Thyroid gland (tissue), 4 donors: Measurements from ENCODE around the gene SH2D3C. TPM values are rescaled to one million over a fixed set of nuclear protein-coding genes. Genes with fewer than 3 reads are reported as not detected.

Experiments used
- DNase-seq, 2 donors: peaks; one replicate each; pipeline ENCODE4 v3.0.0-alpha.2; 2019
- H3K27ac ChIP-seq, 3 donors: fragments of 200-600 bp; sonication (generic); 1 replicate in 2 of 3; 2 replicates in 1 of 3; pipeline ENCODE4 v1.5.1; 2016 to 2019; ENCODE audit warnings: mild to moderate bottlenecking in 1 of 3, moderate library complexity in 1 of 3
- H3K27me3 ChIP-seq: fragments of 200-600 bp; sonication (generic); one replicate; pipeline ENCODE4 v1.5.1; 2019
- H3K36me3 ChIP-seq, 2 donors: fragments of 200-600 bp; sonication (generic); one replicate each; pipeline ENCODE4 v1.5.1; 2016 to 2019
- H3K4me1 ChIP-seq, 2 donors: fragments of 200-600 bp; sonication (generic); one replicate each; pipeline ENCODE4 v1.5.1; 2017 to 2019
- H3K4me3 ChIP-seq, 3 donors: fragments of 200-600 bp; sonication (generic); replicated peaks in 1 of 3; 1 replicate in 2 of 3; 2 replicates in 1 of 3; pipeline ENCODE4 v1.5.1; 2016; ENCODE audit warnings: mild to moderate bottlenecking in 1 of 3
- H3K9me3 ChIP-seq: fragments of 200-600 bp; sonication (generic); one replicate; pipeline ENCODE4 v1.5.1; 2017
- POLR2A ChIP-seq, 2 donors: fragments of 450-650 bp; IDR thresholded peaks; one replicate each; pipeline ENCODE4 v1.6.1; 2017; ENCODE audit warnings: antibody characterized with exemption in 2 of 2, mild to moderate bottlenecking in 2 of 2, moderate library complexity in 1 of 2
- WGBS, 2 donors: methylation state at CpG; one replicate each; pipeline ENCODE4 v1.1.5; 2017; 5-methylcytosine and 5-hydroxymethylcytosine counted together
- intact Hi-C: fragments of 100-400 bp; cut with DNase I; formaldehyde crosslinking; loops from one replicate; pipeline ENCODE4 v1.15.1; 2023
- total RNA-seq, 4 donors: library from RNA; depleted of rRNA; stranded (reverse); fragments of >200 nt; gene quantifications; one replicate each; pipeline ENCODE4 v1.2.3, GENCODE V29; 2016
- TF ChIP-seq, protein P1 (sequence below), 6 experiments: fragments of 200-600 bp in 3 of 6; fragments of 450-650 bp in 3 of 6; sonication (generic) in 3 of 6; IDR thresholded peaks; one replicate each; pipeline ENCODE4 v1.5.1; 2016 to 2019; ENCODE audit warnings: antibody characterized with exemption in 6 of 6, mild to moderate bottlenecking in 2 of 6, inconsistent platforms in 1 of 6, moderate library complexity in 1 of 6

Gene SH2D3C
- total RNA-seq, 4 donors from 2014 or later = 10.0 to 24.9 (median 18.2) TPM

DNA sequence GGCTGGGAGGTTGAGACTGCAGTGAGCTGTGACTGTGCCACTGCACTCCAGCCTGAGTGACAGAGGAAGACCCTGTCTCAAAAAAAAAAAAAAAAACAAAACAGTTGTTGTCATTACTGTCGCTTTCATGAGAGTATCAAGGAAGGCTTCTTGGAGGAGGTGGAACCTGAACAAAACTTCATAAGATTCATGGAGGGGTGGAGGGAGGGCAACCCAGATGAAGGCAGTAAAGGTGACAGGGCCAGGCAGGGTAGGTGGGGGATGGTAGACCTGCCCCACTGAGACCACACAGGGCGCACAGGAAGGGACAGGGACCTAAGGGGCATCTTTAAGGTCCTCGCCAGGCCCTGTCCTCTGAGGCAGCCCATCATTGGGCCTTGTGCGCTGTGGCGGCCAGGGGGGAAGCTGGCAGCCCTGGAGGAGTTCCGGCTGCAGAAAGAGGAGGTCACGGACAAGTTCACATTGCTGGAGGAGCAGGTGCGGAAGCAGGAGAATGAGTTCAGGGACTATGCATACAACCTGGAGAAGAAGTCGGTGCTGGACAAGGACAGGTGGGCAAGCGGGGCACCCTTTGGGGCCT is 68.2 kb downstream of the SH2D3C start:
- H3K4me3 ChIP-seq = no peak overlapping the region
- H3K36me3 ChIP-seq = no peaks in the 10 kb centered on the region
- DNase-seq = no peak
- WGBS, 2 donors = 95 to 96% methylated on average over 9 to 10 of the region's 10 CpGs
- TF ChIP-seq, protein P1, sequence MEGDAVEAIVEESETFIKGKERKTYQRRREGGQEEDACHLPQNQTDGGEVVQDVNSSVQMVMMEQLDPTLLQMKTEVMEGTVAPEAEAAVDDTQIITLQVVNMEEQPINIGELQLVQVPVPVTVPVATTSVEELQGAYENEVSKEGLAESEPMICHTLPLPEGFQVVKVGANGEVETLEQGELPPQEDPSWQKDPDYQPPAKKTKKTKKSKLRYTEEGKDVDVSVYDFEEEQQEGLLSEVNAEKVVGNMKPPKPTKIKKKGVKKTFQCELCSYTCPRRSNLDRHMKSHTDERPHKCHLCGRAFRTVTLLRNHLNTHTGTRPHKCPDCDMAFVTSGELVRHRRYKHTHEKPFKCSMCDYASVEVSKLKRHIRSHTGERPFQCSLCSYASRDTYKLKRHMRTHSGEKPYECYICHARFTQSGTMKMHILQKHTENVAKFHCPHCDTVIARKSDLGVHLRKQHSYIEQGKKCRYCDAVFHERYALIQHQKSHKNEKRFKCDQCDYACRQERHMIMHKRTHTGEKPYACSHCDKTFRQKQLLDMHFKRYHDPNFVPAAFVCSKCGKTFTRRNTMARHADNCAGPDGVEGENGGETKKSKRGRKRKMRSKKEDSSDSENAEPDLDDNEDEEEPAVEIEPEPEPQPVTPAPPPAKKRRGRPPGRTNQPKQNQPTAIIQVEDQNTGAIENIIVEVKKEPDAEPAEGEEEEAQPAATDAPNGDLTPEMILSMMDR (IDR thresholded peaks at IDR 0.05) = no peak
- no peak for TF ChIP-seq POLR2A (IDR thresholded peaks at IDR 0.05)
- H3K27ac ChIP-seq = no peak overlapping the region
- intact Hi-C loops = no loop called here
- no peaks in the 10 kb centered on the region for H3K9me3 ChIP-seq
- peaks cover 13 to 20% of the 10 kb centered on the region in 2 donors for H3K4me1 ChIP-seq
- H3K27me3 ChIP-seq = no peaks in the 10 kb centered on the region

DNA sequence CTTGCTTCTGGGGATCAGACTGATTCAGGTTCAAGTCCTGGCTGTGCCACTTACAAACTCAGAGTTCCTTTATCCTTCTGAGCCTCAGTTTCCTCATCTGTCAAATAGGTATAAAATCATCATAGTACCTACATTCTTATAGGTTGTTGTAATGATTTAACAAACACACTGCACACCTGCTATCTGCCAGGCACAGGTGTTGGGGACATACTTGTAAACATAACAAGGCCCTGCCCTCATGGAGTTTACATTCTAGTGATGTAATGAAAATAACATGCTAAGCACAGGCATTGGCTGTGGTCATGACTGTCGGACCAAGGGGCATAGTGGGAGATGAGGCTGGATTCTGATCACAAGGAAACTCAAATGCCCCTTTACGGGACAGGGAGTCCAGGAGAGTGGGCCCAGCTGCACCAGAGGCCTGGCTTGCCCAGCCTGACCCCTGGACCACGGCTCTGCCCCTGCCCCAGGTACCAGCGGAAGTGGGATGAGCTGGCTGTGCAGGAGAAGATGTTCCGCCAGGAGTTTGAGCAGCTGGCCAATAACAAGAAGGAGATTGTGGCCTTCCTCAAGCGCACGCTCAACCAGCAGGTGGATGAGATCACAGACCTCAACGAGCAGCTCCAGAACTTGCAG is 69.4 kb downstream of the SH2D3C start:
- Histone ChIP-seq H3K4me1 (peaks cover under 1 to 12% of the 10 kb centered on the region in 2 donors), H3K4me3 (no peak overlapping the region), H3K27ac (no peak overlapping the region), H3K27me3 (no peaks in the 10 kb centered on the region), H3K36me3 (no peaks in the 10 kb centered on the region), H3K9me3 (no peaks in the 10 kb centered on the region)
- no peak for TF ChIP-seq POLR2A (IDR thresholded peaks at IDR 0.05)
- intact Hi-C loops = no loop called here
- WGBS, 2 donors = 96 to 97% methylated on average over 8 of the region's 8 CpGs
- DNase-seq = no peak

DNA sequence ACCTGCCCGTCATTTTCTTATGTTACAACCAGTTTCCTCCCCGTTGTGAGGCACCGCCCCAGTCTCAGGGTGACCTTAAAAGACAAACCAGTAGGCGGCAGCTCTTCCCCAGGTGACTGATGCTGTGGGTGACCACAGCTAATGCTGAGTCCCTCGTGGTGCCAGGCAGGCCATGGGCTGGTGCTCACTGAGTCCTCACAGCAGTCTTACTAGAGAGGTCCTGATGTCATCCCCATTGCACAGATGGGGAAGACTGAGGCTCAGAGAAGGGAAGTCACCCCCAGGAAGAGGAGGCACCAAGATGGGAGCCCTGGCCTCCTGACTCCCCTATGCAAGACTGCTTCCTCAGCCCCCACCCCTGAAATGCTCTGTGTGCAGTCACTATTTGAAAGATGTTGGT is 70.7 kb downstream of the SH2D3C start:
- WGBS, 2 donors = 59 to 69% methylated on average over 5 of the region's 5 CpGs
- TF ChIP-seq, protein P1 (IDR thresholded peaks at IDR 0.05) = no peak
- TF ChIP-seq POLR2A (IDR thresholded peaks at IDR 0.05) = no peak
- no peak overlapping the region for H3K27ac ChIP-seq
- H3K4me3 ChIP-seq = no peak overlapping the region
- H3K36me3 ChIP-seq = no peaks in the 10 kb centered on the region
- intact Hi-C loops = no loop called here
- no peak for DNase-seq
- H3K9me3 ChIP-seq = no peaks in the 10 kb centered on the region
- no peaks in the 10 kb centered on the region for H3K27me3 ChIP-seq
- H3K4me1 ChIP-seq = peaks cover 0 to 9% of the 10 kb centered on the region in 2 donors

DNA sequence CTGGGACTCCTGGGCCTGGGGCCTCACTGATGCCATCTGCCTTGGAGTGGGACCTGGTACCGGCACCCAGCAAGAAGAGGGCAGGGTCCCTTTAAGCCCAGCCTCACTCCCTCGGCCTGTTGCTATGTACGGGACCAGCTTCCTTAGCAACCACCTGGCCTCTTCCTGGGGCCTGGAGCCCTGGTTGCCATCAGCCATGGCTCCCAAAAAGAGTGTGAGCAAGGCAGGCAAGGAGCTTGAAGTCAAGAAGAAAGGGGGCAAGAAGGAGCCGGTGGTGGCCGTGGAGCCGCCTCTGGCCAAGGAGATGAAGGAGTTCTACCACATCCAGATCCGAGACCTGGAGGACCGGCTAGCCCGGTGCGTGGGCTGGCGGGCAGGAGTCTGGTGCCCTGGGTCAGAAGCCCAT is 71.6 kb downstream of the SH2D3C start, which contains the start of gene CFAP157:
TSS of gene CFAP157 (plus strand) at position 153 of the 406 bp plus-strand sequence. CDS start at position 197, 44 bp downstream.
- intact Hi-C loops = no loop called here
- Histone ChIP-seq H3K27me3 (no peaks in the 10 kb centered on the region), H3K27ac (peak within 1 kb of the TSS in 1 of 3 donors; percentile 41), H3K4me3 (no peak within 1 kb of the TSS), H3K9me3 (no peaks in the 10 kb centered on the region), H3K4me1 (peaks cover 2 to 10% of the 10 kb centered on the region in 2 donors), H3K36me3 (no peaks in the 10 kb centered on the region)
- WGBS, 2 donors = 64 to 71% methylated on average over 10 to 11 of the region's 11 CpGs
- DNase-seq = no peak
- TF ChIP-seq, protein P1 (IDR thresholded peaks at IDR 0.05) = no peak
- TF ChIP-seq POLR2A (IDR thresholded peaks at IDR 0.05) = no peak

DNA sequence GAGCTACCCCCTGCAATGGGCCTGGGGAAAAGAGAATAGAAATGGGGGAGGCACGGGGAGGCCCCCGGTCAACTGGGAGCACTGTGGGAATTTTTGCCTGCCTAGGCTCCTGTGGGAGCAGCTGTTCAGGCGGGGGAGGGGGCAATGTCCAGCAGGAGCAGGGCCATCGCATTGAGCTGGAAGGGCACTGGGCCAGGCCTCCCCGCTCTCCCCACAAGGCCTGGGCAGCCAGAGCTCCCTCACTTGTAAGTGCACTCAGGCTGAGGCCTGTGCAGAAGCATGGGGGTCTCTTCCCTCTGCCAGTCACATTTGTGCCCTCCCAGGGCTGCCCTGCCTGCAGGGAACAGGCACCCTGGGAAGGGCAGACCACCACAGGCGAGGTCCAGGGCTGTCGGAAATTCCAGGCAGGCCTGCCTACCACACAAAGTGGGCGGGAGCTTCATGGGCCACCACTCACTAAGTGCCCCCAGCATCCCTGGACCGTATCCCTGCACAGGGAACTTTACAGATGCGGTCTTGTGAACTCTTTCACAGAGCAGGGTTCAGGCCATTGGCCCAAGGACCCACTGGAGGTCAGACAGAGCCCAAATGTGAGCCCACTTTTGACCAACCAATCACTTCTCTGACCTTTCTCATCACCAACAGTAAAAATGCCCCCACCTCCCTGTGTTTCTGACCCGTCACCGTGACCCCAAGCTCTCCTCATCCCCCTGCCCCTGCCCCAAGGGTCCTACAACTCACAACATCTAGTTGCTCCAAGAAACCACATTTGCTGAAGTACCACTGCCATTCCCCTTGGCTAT is 72.7 kb downstream of the SH2D3C start:
- peak; percentile 72 to 78 for DNase-seq
- Histone ChIP-seq H3K27ac (peak overlapping the region in 2 of 3 donors; percentile 29 to 41), H3K27me3 (no peaks in the 10 kb centered on the region), H3K4me1 (peaks cover 12 to 20% of the 10 kb centered on the region in 2 donors), H3K36me3 (no peaks in the 10 kb centered on the region), H3K4me3 (no peak overlapping the region), H3K9me3 (no peaks in the 10 kb centered on the region)
- intact Hi-C loops = no loop called here
- 59 to 69% methylated on average over 8 to 9 of the region's 12 CpGs for WGBS, 2 donors
- TF ChIP-seq, protein P1 (IDR thresholded peaks at IDR 0.05) = no peak
- TF ChIP-seq POLR2A (IDR thresholded peaks at IDR 0.05) = no peak
